C1 segment of cervical spinal cord (tissue), 14 donors: ENCODE results near the gene PKHD1.

Experiments used
- DNase-seq, 14 donors: peaks; one replicate each; lab custom pipeline; 2025; lab: John Stamatoyannopoulos, UW

The PKHD1 gene

DNA sequence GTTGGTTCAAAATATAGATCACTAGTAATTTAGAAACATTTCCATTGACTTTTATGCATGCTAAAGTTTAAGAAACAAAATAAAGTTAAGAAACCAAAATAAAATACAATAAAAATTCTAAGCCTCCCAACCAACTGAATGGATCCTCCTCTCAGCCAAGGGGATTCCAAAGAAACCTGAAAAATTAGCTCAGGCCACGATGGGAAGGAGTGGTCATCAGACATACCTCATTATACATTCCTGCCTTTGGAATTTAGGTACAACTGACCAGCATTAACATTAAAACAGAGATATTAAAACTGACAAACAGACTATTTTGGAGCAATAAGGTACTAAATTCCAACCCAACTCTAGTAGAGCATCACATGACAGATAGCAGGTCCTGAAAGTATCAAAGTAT lies 275.2 kb downstream of the PKHD1 start:
- no peak for DNase-seq

DNA sequence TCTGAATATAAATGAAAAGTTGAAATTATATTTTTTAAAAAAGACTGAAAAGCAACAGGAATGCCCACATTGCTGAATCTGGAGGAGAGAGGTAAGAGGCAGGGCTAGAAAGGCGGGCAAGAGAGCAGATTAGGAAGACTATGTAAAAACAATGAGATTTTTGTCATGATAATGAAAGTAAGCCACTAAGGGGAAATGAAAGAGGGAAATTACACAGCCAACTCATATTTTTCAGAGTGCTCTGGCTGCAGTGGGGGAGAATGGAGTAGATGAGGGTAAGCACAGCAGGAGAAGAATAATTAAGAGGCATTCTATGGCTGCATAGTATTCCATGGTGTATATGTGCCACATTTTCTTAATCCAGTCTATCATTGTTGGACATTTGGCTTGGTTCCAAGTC lies 281.9 kb downstream of the PKHD1 start:
- no peak for DNase-seq

GRCh38 chr6:51800603-51801002 lies 286.8 kb downstream of the PKHD1 start:
- peak in 1 of 14 donors; percentile 10 for DNase-seq

DNA sequence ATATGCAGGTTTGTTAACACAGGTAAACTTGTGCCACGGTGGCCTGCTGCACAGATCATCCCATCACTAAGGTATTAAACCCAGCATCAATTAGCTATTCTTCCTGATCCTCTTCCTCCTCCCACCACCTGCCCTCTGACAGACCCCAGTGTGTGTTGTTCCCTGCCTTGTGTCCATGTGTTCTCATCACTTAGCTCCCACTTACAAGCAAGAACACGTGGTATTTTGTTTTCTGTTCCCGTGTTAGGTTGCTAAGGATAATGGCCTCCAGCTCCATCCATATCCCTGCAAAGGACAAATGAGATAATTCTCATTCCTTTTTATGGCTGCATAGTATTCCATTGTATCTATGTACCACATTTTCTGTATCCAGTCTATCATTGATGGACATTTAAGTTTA lies 294.0 kb downstream of the PKHD1 start:
- DNase-seq: no peak

DNA sequence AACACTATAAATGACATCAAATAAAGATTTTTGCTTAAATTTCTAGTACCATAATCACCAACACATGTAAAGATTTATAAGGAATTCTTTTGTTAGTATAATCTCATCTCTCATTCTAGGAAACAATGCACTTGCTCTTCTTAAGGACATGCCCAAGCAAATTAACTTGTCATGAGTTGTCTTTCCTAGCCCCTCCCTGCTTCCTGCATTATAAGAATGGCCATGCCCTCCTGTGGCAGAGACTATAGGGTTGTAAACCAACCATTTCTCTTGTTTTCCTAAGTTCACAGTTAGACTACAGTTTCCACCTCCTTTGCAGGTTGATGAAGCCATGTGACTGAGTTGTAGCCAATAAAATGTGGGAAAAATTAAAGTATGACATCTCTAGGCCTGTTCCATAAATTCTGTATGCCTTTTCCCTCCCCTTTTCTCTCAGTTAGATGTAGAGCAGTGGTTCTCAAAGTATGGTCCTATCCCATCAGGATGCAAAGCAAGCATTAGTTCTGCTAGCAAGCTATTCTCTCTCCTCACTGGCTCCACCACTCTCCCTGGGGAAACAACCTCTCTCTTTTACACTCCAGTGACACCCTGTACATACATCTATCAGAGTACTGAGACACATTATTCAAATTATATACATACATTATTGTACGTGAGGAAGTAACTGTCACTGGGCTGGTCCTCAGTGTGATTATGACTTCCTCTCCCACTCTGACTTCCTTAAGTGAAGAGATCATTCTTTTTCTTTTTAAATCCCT lies 295.0 kb downstream of the PKHD1 start:
- DNase-seq: no peak

GRCh38 chr6:51790946-51791345 lies 296.5 kb downstream of the PKHD1 start:
- no peak for DNase-seq

DNA sequence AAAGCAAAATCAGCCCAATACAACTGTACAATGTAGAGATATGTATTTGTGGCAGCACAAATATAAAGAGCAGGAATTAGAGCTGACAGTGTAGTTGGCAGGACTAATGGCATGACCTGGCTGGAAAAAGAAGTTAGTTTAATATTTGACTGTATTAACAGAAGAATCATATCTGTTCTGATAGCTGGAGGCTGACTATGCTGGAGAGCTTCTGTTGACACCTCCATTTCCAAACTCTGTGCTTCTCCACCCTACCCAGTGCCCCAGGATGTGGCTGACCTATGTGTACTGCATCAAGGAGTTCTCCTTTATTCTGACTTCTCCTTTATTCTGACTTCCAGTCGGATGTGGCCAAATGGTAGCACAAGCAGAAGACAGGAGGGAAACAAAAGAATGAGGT lies 299.3 kb downstream of the PKHD1 start:
- DNase-seq: no peak

GRCh38 chr6:51778666-51779065 lies 308.7 kb downstream of the PKHD1 start:
- DNase-seq: no peak

DNA sequence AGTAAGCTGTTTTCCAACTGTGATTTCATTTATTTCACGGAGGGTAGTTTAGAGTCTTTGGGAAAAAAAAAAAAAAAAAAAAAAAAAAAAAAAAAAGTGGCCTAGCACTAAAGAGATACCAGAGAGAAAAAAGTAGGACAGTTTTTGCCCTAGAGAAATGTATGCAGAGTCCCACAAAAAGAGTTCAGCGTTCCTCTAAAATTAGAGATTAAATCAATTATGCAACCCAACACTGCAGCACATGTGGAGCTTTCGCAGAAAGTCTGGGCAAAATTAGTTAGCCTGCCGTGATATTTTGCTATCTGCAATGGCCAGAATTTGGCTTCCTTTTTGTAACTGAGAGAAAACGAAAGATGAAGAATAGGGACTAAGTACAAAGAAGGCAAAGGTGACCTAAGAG lies 309.8 kb downstream of the PKHD1 start:
- no peak for DNase-seq

DNA sequence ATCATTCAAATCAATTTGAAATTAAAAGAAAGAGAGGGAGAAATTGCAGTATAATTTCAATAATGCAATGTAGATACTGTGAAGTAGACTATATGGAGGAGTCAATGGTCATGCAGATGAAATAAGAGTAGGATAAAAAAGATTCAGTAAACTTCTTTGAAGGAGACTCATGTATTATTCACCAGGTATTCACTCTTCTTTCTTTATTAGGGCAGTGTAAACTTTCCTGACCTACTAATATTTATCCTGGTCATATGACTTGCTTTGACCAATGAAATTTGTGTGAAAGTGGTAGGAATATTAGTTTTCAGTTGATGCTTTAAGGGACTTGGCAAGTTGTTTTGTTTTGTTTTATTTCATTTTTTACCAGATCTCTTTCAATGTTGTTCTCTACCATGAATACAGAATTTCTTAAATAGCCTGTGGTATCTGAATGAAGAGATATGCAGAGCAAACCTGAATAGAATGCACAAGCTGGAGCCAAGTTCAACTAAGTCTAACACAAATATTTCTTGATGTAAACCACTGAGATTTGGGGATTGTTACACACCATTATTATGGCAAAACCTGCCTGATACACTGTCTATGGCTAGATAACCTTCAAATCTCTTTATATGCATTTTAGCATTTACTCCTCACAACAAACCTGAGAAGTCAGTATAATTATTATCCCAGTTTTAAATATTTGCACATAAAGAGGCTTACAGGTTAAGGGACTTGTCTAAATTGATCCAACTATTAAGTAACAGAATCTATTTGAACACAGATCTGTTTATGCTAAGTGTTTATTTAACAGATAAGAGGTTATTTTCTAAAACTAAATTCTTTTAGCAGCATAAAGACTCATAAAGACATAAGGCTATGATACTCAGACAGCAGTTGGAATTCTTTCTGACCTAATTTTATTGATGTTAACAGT lies 311.2 kb downstream of the PKHD1 start:
- DNase-seq: no peak

DNA sequence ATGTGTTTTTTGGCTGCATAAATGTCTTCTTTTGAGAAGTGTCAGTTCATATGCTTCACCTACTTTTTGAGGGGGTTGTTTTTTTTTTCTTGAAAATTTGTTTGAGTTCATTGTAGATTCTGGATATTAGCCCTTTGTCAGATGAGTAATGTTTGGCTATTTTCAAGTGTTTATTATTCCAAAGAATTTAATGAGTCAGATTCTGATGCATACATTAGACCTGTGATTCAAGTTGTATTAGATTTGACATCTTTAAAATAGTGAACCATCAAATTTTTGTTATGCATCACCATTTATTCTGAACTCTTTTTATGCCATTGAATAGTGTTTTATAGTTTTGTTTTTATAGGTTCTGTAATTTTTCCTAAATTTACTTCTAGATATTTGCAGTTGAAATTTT lies 319.3 kb downstream of the PKHD1 start:
- DNase-seq: no peak

DNA sequence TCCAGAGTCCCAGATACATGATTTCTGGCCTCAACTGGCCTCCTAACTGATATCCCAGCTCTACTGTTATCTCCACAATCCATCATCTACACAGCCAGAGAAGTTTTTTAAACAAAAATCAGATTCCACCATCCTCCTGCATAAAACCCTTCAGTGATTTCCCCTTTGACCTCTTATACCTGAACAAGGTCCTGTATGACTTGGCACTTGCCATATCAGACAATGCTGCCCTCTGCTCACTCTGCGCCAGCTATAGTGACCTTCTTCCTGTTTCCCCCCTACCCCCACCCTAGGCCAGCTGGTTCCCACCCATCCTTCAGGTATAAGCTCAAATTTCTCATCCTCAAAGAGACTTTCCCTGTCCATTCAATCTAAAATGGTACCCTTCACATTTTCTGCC lies 322.2 kb downstream of the PKHD1 start:
- no peak for DNase-seq

DNA sequence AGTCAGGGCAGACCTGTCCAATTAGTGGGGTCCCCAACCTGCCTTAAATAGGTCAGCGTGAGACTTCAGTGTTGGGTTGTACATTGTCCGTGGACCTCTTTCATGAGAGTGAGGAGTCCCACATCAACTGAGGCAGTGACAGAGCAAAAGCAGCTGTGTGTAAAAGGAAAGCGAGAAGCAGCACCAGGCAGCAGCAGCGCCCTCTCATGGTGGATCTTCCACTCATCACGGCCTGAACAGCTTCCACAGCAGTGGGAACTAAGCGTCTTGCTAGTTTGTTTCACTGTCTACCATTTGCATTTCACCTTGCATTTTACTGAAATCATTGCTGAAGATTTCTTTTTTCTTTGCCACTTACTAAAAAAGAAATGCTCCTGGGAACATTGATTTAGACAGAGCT lies 333.8 kb downstream of the PKHD1 start:
- no peak for DNase-seq

GRCh38 chr6:51743999-51744398 lies 343.4 kb downstream of the PKHD1 start:
- no peak for DNase-seq

GRCh38 chr6:51740658-51741057 lies 346.8 kb downstream of the PKHD1 start:
- no peak for DNase-seq

- DNase-seq: no peak
Measured at GRCh38 chr6:51738614-51739013, 348.8 kb downstream of the PKHD1 start.

DNA sequence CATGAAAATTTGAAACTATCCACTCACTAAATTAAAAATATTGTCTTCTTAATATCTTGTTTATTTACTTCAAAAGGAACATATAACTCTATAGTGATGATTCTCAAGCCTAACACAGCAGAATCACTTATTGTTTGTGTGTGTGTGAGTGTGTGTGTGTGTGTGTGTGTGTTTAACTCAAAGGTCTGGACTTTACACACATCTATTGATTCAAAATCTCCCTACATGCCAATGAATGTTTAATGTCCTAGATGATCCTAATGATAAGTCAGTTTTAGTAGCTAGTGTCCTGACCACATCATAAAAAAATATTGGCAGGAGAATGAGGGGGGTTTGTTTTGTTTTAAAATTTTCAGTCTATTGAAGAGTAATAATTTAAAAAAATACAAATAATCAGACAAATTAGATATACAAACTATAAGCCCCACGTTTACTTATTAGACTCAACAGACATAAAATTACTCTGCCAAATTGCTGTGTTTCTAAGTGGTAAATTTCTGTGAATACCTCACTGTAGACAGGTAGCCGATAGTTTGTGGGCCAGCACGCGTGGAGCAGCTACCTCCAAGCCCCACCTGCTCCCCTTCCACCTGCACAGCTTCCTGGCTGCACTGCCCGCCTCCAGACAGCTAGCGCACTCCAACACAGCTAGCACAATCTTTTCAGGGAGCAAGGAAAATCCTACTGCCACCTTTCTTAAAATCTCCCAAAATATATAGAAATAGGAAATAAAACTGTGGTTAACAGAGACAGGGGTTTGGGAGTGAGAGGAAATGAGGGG lies 349.6 kb downstream of the PKHD1 start:
- DNase-seq: no peak

DNA sequence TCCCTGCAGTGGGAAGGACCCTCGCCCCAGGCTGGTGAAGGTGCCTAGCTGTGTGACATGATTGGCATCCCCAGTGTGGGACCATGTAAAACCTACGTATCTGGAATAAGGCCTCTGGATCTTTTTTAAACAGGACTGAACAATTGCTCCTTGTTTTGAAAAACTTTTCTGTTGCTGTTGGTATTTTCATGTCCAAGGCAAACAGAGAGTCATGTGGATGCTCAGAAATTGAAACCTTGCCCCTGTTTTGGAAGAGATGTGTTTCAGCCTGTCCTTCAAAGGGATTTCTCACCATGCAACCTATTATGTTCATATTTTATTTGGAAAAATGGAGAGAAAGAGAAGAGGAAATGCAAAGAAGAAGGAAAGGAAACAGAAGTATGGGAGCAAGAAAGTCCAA lies 362.3 kb downstream of the PKHD1 start:
- DNase-seq: no peak

DNA sequence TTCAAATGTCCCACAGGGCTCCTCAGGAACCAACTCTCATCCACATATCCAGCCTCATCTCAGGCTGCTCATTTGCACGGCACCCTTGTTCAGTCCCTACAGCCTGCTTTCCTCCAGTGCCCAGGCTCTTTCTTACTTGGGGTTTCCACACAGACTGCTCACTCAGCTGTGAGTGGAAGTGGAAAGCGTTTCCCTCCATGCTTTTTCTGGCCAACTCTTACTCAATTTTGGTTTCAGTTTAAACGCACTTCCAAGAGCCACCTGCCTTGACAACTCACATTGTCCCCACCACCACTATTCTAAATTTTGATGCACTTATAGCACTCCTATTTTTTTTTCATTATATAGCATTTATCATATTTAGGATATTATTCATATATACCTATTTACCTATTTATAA lies 367.1 kb downstream of the PKHD1 start:
- DNase-seq: no peak

- DNase-seq: no peak
Measured at GRCh38 chr6:51719297-51719696, 368.1 kb downstream of the PKHD1 start.

DNA sequence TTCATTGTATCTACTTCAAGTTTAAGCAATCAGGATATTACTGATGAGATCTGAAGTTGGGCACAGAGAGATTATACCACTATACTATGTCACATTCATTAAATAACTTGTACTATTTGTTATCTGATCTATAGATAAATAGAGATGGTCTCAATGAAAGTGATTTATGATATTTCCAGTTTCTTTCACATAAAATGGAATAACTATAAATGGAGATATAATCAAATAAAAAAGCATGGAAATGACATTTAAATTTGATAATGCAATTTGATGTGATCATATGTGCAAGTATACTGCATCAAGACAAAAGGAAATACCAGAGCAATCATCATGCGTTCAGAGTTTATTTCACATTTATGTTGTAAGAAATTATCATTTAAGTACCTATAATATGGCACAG lies 368.9 kb downstream of the PKHD1 start:
- no peak for DNase-seq

GRCh38 chr6:51717477-51717876 lies 369.9 kb downstream of the PKHD1 start:
- DNase-seq: no peak
